ENCODE results near the gene LASP1NB.
"Not testable (repeated sequence)": the region's sequence is repeated elsewhere in the genome, so short reads cannot be mapped to it uniquely, and the experiment has no call there.

Gene LASP1NB

GRCh38 chr17:38897671-38898290, 27.6 kb upstream of the LASP1NB start:
- no peak for DNase-seq

- no peak for DNase-seq
These were observed 27.1 kb upstream of the LASP1NB start for GRCh38 chr17:38898291-38898679.

- DNase-seq, result no peak
These were observed 26.5 kb upstream of the LASP1NB start for GRCh38 chr17:38898812-38899348.

GRCh38 chr17:38899421-38899820, 26.0 kb upstream of the LASP1NB start:
- no peak for DNase-seq

GRCh38 chr17:38900978-38901656, 24.3 kb upstream of the LASP1NB start:
- peak; percentile 63 for DNase-seq

GRCh38 chr17:38903404-38903803, 22.0 kb upstream of the LASP1NB start:
- DNase-seq, result no peak

GRCh38 chr17:38904892-38905291, 20.5 kb upstream of the LASP1NB start:
- DNase-seq, result no peak

GRCh38 chr17:38905375-38905774, 20.0 kb upstream of the LASP1NB start:
- no peak for DNase-seq

GRCh38 chr17:38906460-38907228, 18.8 kb upstream of the LASP1NB start:
- no peak for DNase-seq

- DNase-seq, result no peak
These were observed 17.3 kb upstream of the LASP1NB start for GRCh38 chr17:38907930-38908675.

- no peak for DNase-seq
These were observed 16.7 kb upstream of the LASP1NB start for GRCh38 chr17:38908676-38909181.

GRCh38 chr17:38910325-38910724, 15.1 kb upstream of the LASP1NB start:
- DNase-seq, result no peak

GRCh38 chr17:38911081-38911730, 14.2 kb upstream of the LASP1NB start:
- DNase-seq, result no peak

- DNase-seq, result not testable (repeated sequence)
These were observed 13.7 kb upstream of the LASP1NB start for GRCh38 chr17:38911731-38912081.

GRCh38 chr17:38912221-38912813, 13.1 kb upstream of the LASP1NB start:
- DNase-seq, result no peak

GRCh38 chr17:38914741-38915638, 10.4 kb upstream of the LASP1NB start:
- DNase-seq, result no peak

- no peak for DNase-seq
These were observed 9.8 kb upstream of the LASP1NB start for GRCh38 chr17:38915639-38915995.

GRCh38 chr17:38916771-38917170, 8.6 kb upstream of the LASP1NB start:
- DNase-seq, result no peak

- no peak for DNase-seq
These were observed 8.2 kb upstream of the LASP1NB start for GRCh38 chr17:38917259-38917658.

- DNase-seq, result no peak
These were observed 7.1 kb upstream of the LASP1NB start for GRCh38 chr17:38918129-38918913.

Data from amniotic stem cell (primary cell).